ENCODE measurements around the gene MEF2D. TPM values are rescaled to one million over a fixed set of nuclear protein-coding genes. Genes with fewer than 3 reads are reported as not detected.
A peak's percentile ranks its signal among the peaks of the same experiment; 100 is the strongest.

MEF2D gene
- total RNA-seq, 5 donors from 2014 or later (not counting 1 experiment from before 2014, with no cell fraction given): 60.7 to 133 (median 79.3) TPM

- no peaks in the 10 kb centered on the region for H3K4me1 Mint-ChIP-seq
- ChIA-PET CTCF (no interaction called here), POLR2A (no interaction called here)
- no peaks in the 10 kb centered on the region for H3K36me3 Mint-ChIP-seq
- Histone ChIP-seq H3K36me3 (ENCODE audit: control insufficient read depth in 2 of 2, extremely low read depth in 1 of 2, insufficient read depth in 1 of 2, low read length in 1 of 2) (no peaks in the 10 kb centered on the region), H3K27ac (ENCODE audit: low read length) (no peak overlapping the region), H3K9me3 (no peaks in the 10 kb centered on the region), H3K4me1 (ENCODE audit: control insufficient read depth in 1 of 2, extremely low read depth in 1 of 2, insufficient read depth in 2 of 2, low read length in 2 of 2) (no peaks in the 10 kb centered on the region), H3K4me3 (ENCODE audit: control insufficient read depth in 1 of 2, extremely low read depth in 1 of 2, low read length in 1 of 2) (no peak overlapping the region), H3K27me3 (replicated peaks in 1 of 2; ENCODE audit: control insufficient read depth in 2 of 2, extremely low read depth in 1 of 2, insufficient read depth in 2 of 2, low read length in 1 of 2) (peaks cover 0 to 3% of the 10 kb centered on the region in 2 experiments)
- ATAC-seq (replicated peaks in 1 of 4) (no peak), DNase-seq (no peak)
- H3K27ac Mint-ChIP-seq: no peak overlapping the region
- no peaks in the 10 kb centered on the region for H3K27me3 Mint-ChIP-seq
- no peak overlapping the region for H3K4me3 Mint-ChIP-seq
- no CpG with 5 or more reads among the region's 3 CpGs for WGBS (ENCODE audit: insufficient coverage)
- no peaks in the 10 kb centered on the region for H3K9me3 Mint-ChIP-seq
Measured at GRCh38 chr1:156546267-156546666, 45.7 kb upstream of the MEF2D start.

- H3K36me3 Mint-ChIP-seq: no peaks in the 10 kb centered on the region
- no peaks in the 10 kb centered on the region for H3K27me3 Mint-ChIP-seq
- CTCF ChIA-PET: no interaction called here
- WGBS (ENCODE audit: insufficient coverage): 100% methylated on average over 2 of the region's 3 CpGs
- no peaks in the 10 kb centered on the region for H3K9me3 ChIP-seq
- no peak overlapping the region for H3K4me3 Mint-ChIP-seq
- H3K36me3 ChIP-seq (ENCODE audit: control insufficient read depth in 2 of 2, extremely low read depth in 1 of 2, insufficient read depth in 1 of 2, low read length in 1 of 2): no peaks in the 10 kb centered on the region
- no peak overlapping the region for H3K27ac ChIP-seq (ENCODE audit: low read length)
- H3K27me3 ChIP-seq (replicated peaks in 1 of 2; ENCODE audit: control insufficient read depth in 2 of 2, extremely low read depth in 1 of 2, insufficient read depth in 2 of 2, low read length in 1 of 2): peaks cover 0 to 3% of the 10 kb centered on the region in 2 experiments
- ATAC-seq (replicated peaks in 1 of 4): no peak
- H3K4me1 ChIP-seq (ENCODE audit: control insufficient read depth in 1 of 2, extremely low read depth in 1 of 2, insufficient read depth in 2 of 2, low read length in 2 of 2): no peaks in the 10 kb centered on the region
- no peaks in the 10 kb centered on the region for H3K9me3 Mint-ChIP-seq
- no peak overlapping the region for H3K4me3 ChIP-seq (ENCODE audit: control insufficient read depth in 1 of 2, extremely low read depth in 1 of 2, low read length in 1 of 2)
- DNase-seq: no peak
- no peaks in the 10 kb centered on the region for H3K4me1 Mint-ChIP-seq
- POLR2A ChIA-PET: no interaction called here
- no peak overlapping the region for H3K27ac Mint-ChIP-seq
Measured at GRCh38 chr1:156544592-156545102, 44.1 kb upstream of the MEF2D start.

GRCh38 chr1:156543066-156543465 lies 42.5 kb upstream of the MEF2D start:
- no peak overlapping the region for H3K27ac Mint-ChIP-seq
- Histone ChIP-seq H3K27ac (ENCODE audit: low read length) (no peak overlapping the region), H3K36me3 (ENCODE audit: control insufficient read depth in 2 of 2, extremely low read depth in 1 of 2, insufficient read depth in 1 of 2, low read length in 1 of 2) (no peaks in the 10 kb centered on the region), H3K27me3 (replicated peaks in 1 of 2; ENCODE audit: control insufficient read depth in 2 of 2, extremely low read depth in 1 of 2, insufficient read depth in 2 of 2, low read length in 1 of 2) (peaks cover 0 to 2% of the 10 kb centered on the region in 2 experiments), H3K4me3 (ENCODE audit: control insufficient read depth in 1 of 2, extremely low read depth in 1 of 2, low read length in 1 of 2) (no peak overlapping the region), H3K4me1 (ENCODE audit: control insufficient read depth in 1 of 2, extremely low read depth in 1 of 2, insufficient read depth in 2 of 2, low read length in 2 of 2) (no peaks in the 10 kb centered on the region), H3K9me3 (no peaks in the 10 kb centered on the region)
- H3K36me3 Mint-ChIP-seq: no peaks in the 10 kb centered on the region
- POLR2A ChIA-PET: interaction anchor here in 1 of 2 donors (0.7 kb wide), 1 partner anchor 26 kb away, joined by 3 read pairs; no protein-coding TSS in a partner anchor
- 88% methylated on average over 1 of the region's 1 CpG for WGBS (ENCODE audit: insufficient coverage)
- H3K27me3 Mint-ChIP-seq: no peaks in the 10 kb centered on the region
- H3K4me3 Mint-ChIP-seq: no peak overlapping the region
- H3K4me1 Mint-ChIP-seq: no peaks in the 10 kb centered on the region
- CTCF ChIA-PET: interaction anchor here in 1 of 2 donors (1.2 kb wide), 1 partner anchor 157 kb away, joined by 3 read pairs; no protein-coding TSS in a partner anchor
- no peak for DNase-seq
- ATAC-seq (replicated peaks in 1 of 4): no peak
- no peaks in the 10 kb centered on the region for H3K9me3 Mint-ChIP-seq

GRCh38 chr1:156540955-156541354 lies 40.4 kb upstream of the MEF2D start:
- 39% methylated on average over 2 of the region's 2 CpGs for WGBS (ENCODE audit: insufficient coverage)
- H3K4me1 ChIP-seq (ENCODE audit: control insufficient read depth in 1 of 2, extremely low read depth in 1 of 2, insufficient read depth in 2 of 2, low read length in 2 of 2): no peaks in the 10 kb centered on the region
- ATAC-seq (replicated peaks in 1 of 4) (no peak), DNase-seq (no peak)
- H3K4me3 Mint-ChIP-seq: no peak overlapping the region
- H3K27ac ChIP-seq (ENCODE audit: low read length): no peak overlapping the region
- H3K27me3 ChIP-seq (replicated peaks in 1 of 2; ENCODE audit: control insufficient read depth in 2 of 2, extremely low read depth in 1 of 2, insufficient read depth in 2 of 2, low read length in 1 of 2): no peaks in the 10 kb centered on the region
- H3K4me3 ChIP-seq (ENCODE audit: control insufficient read depth in 1 of 2, extremely low read depth in 1 of 2, low read length in 1 of 2): no peak overlapping the region
- ChIA-PET POLR2A (no interaction called here), CTCF (no interaction called here)
- no peaks in the 10 kb centered on the region for H3K4me1 Mint-ChIP-seq
- no peaks in the 10 kb centered on the region for H3K36me3 Mint-ChIP-seq
- H3K27me3 Mint-ChIP-seq: no peaks in the 10 kb centered on the region
- no peaks in the 10 kb centered on the region for H3K36me3 ChIP-seq (ENCODE audit: control insufficient read depth in 2 of 2, extremely low read depth in 1 of 2, insufficient read depth in 1 of 2, low read length in 1 of 2)
- peak overlapping the region in 1 of 2 donors; percentile 36 for H3K27ac Mint-ChIP-seq
- H3K9me3 Mint-ChIP-seq: no peaks in the 10 kb centered on the region
- H3K9me3 ChIP-seq: no peaks in the 10 kb centered on the region

GRCh38 chr1:156539818-156540355 lies 39.3 kb upstream of the MEF2D start:
- Histone ChIP-seq H3K36me3 (ENCODE audit: control insufficient read depth in 2 of 2, extremely low read depth in 1 of 2, insufficient read depth in 1 of 2, low read length in 1 of 2) (no peaks in the 10 kb centered on the region), H3K27me3 (replicated peaks in 1 of 2; ENCODE audit: control insufficient read depth in 2 of 2, extremely low read depth in 1 of 2, insufficient read depth in 2 of 2, low read length in 1 of 2) (no peaks in the 10 kb centered on the region), H3K9me3 (no peaks in the 10 kb centered on the region), H3K27ac (ENCODE audit: low read length) (no peak overlapping the region), H3K4me3 (ENCODE audit: control insufficient read depth in 1 of 2, extremely low read depth in 1 of 2, low read length in 1 of 2) (no peak overlapping the region), H3K4me1 (ENCODE audit: control insufficient read depth in 1 of 2, extremely low read depth in 1 of 2, insufficient read depth in 2 of 2, low read length in 2 of 2) (no peaks in the 10 kb centered on the region)
- CTCF ChIA-PET: no interaction called here
- Mint-ChIP-seq H3K36me3 (no peaks in the 10 kb centered on the region), H3K4me3 (no peak overlapping the region), H3K27me3 (no peaks in the 10 kb centered on the region), H3K4me1 (no peaks in the 10 kb centered on the region), H3K9me3 (no peaks in the 10 kb centered on the region), H3K27ac (no peak overlapping the region)
- POLR2A ChIA-PET: no interaction called here
- 71% methylated on average over 1 of the region's 4 CpGs for WGBS (ENCODE audit: insufficient coverage)
- ATAC-seq (replicated peaks in 1 of 4) (no peak), DNase-seq (no peak)

GRCh38 chr1:156538711-156539440 lies 38.3 kb upstream of the MEF2D start:
- H3K4me1 ChIP-seq (ENCODE audit: control insufficient read depth in 1 of 2, extremely low read depth in 1 of 2, insufficient read depth in 2 of 2, low read length in 2 of 2): no peaks in the 10 kb centered on the region
- H3K9me3 Mint-ChIP-seq: no peaks in the 10 kb centered on the region
- H3K4me1 Mint-ChIP-seq: no peaks in the 10 kb centered on the region
- no peaks in the 10 kb centered on the region for H3K36me3 Mint-ChIP-seq
- CTCF ChIA-PET: no interaction called here
- no peak overlapping the region for H3K27ac Mint-ChIP-seq
- no peak overlapping the region for H3K4me3 ChIP-seq (ENCODE audit: control insufficient read depth in 1 of 2, extremely low read depth in 1 of 2, low read length in 1 of 2)
- H3K27me3 Mint-ChIP-seq: no peaks in the 10 kb centered on the region
- 85% methylated on average over 6 of the region's 10 CpGs for WGBS (ENCODE audit: insufficient coverage)
- no peak for DNase-seq
- H3K27ac ChIP-seq (ENCODE audit: low read length): no peak overlapping the region
- no peaks in the 10 kb centered on the region for H3K9me3 ChIP-seq
- H3K27me3 ChIP-seq (replicated peaks in 1 of 2; ENCODE audit: control insufficient read depth in 2 of 2, extremely low read depth in 1 of 2, insufficient read depth in 2 of 2, low read length in 1 of 2): peaks cover 0 to 5% of the 10 kb centered on the region in 2 experiments
- ATAC-seq (replicated peaks in 1 of 4): no peak
- H3K4me3 Mint-ChIP-seq: no peak overlapping the region
- POLR2A ChIA-PET: no interaction called here
- H3K36me3 ChIP-seq (ENCODE audit: control insufficient read depth in 2 of 2, extremely low read depth in 1 of 2, insufficient read depth in 1 of 2, low read length in 1 of 2): no peaks in the 10 kb centered on the region

Data from T-cell (primary cell).